HG03045 (cell line): ENCODE data around the gene SLC6A15.

ENCODE experiments used
- ATAC-seq: cut with Tn5 transposase; IDR thresholded peaks from one replicate; pipeline ENCODE4 v1.9.1; 2021; ENCODE audit warnings: mild to moderate bottlenecking, moderate library complexity; ENCODE audit not compliant: unreplicated experiment

The SLC6A15 gene

GRCh38 chr12:84912198-84913128 is at the start of gene SLC6A15:
TSS of gene SLC6A15 (minus strand) at chr12:84912799. CDS start at chr12:84892120, 20,679 bp downstream.
- ATAC-seq = no peak

GRCh38 chr12:84960918-84961317 is 48.3 kb upstream of the SLC6A15 start:
- no peak for ATAC-seq

GRCh38 chr12:84955298-84955697 is 42.7 kb upstream of the SLC6A15 start:
- no peak for ATAC-seq

- ATAC-seq = no peak
Observed at GRCh38 chr12:84954415-84954814, 41.8 kb upstream of the SLC6A15 start.

GRCh38 chr12:84950971-84951546 is 38.5 kb upstream of the SLC6A15 start:
- no peak for ATAC-seq

- ATAC-seq = no peak
Observed at GRCh38 chr12:84946753-84947152, 34.2 kb upstream of the SLC6A15 start.

- ATAC-seq = no peak
Observed at GRCh38 chr12:84937415-84937814, 24.8 kb upstream of the SLC6A15 start.

GRCh38 chr12:84929501-84929900 is 16.9 kb upstream of the SLC6A15 start:
- no peak for ATAC-seq

- no peak for ATAC-seq
Observed at GRCh38 chr12:84924981-84925380, 12.4 kb upstream of the SLC6A15 start.

- no peak for ATAC-seq
Observed at GRCh38 chr12:84922693-84923092, 10.1 kb upstream of the SLC6A15 start.

- ATAC-seq = no peak
Observed at GRCh38 chr12:84920331-84920730, 7.7 kb upstream of the SLC6A15 start.

GRCh38 chr12:84919271-84919670 is 6.7 kb upstream of the SLC6A15 start:
- ATAC-seq = no peak

- no peak for ATAC-seq
Observed at GRCh38 chr12:84913129-84913515, 523 bp upstream of the SLC6A15 start.

GRCh38 chr12:84911271-84912197 is 1.1 kb downstream of the SLC6A15 start:
- ATAC-seq = no peak

GRCh38 chr12:84910549-84911241 is 1.9 kb downstream of the SLC6A15 start:
- ATAC-seq = no peak

- no peak for ATAC-seq
Observed at GRCh38 chr12:84904051-84904450, 8.5 kb downstream of the SLC6A15 start.

GRCh38 chr12:84891106-84891838 is 21.3 kb downstream of the SLC6A15 start:
- ATAC-seq = no peak

GRCh38 chr12:84889818-84890217 is 22.8 kb downstream of the SLC6A15 start:
- no peak for ATAC-seq

GRCh38 chr12:84888861-84889260 is 23.7 kb downstream of the SLC6A15 start:
- no peak for ATAC-seq

- ATAC-seq = no peak
Observed at GRCh38 chr12:84877340-84877739, 35.3 kb downstream of the SLC6A15 start.
